WTC11 (cell line): ENCODE results near the gene RGL4.

Experiments used
- MAX ChIP-seq: sonication (generic); formaldehyde crosslinking; IDR thresholded peaks from 2 replicates; pipeline ENCODE4 v1.8.0; 2022; ENCODE audit warnings: mild to moderate bottlenecking, missing genetic modification reagents
- TF ChIP-seq, protein P1 (sequence below): fragments of 200-600 bp; IDR thresholded peaks from 2 replicates; pipeline ENCODE4 v1.8.0; 2022; ENCODE audit warnings: antibody characterized with exemption

DNA sequence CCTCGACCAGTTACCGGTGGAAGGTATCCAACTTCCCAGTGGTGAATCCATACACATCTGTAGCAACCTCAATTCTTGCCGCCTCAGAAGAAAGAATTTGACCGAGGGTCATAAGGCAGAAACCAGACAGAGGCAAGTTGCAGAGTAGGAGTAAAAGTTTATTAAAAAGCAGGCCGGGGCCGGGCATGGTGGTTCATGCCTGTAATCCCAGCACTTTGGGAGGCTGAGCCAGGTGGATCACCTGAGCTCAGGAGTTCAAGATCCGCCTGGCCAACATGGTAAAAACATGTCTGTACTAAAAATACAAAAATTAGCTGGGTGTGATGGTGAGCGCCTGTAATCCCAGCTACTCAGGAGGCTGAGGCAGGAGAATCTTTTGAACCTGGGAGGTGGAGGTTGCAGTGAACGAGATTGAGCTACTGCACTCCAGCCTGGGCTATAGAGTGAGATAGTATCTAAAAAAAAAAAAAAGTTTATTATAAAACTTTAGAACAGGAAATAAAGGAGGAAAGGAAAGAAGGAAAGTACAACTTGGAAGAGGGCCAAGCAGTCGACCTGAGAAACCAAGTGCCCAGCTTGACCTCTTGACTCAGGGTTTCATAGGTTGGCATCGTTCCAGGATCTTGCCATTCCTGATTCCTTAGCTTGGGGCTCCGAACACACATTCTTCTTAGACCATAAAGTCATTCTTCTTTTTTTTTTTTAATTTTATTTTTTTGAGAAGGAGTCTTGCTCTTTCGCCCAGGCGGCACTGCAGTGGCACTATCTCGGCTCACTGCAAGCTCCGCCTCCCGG is 27.8 kb downstream of the RGL4 start:
- TF ChIP-seq, protein P1, sequence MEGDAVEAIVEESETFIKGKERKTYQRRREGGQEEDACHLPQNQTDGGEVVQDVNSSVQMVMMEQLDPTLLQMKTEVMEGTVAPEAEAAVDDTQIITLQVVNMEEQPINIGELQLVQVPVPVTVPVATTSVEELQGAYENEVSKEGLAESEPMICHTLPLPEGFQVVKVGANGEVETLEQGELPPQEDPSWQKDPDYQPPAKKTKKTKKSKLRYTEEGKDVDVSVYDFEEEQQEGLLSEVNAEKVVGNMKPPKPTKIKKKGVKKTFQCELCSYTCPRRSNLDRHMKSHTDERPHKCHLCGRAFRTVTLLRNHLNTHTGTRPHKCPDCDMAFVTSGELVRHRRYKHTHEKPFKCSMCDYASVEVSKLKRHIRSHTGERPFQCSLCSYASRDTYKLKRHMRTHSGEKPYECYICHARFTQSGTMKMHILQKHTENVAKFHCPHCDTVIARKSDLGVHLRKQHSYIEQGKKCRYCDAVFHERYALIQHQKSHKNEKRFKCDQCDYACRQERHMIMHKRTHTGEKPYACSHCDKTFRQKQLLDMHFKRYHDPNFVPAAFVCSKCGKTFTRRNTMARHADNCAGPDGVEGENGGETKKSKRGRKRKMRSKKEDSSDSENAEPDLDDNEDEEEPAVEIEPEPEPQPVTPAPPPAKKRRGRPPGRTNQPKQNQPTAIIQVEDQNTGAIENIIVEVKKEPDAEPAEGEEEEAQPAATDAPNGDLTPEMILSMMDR = no peak
- no peak for TF ChIP-seq MAX (CRISPR knock-in tag)
